Osteocyte (in vitro differentiated cells): ENCODE results near the gene USP24. TPM values are rescaled to one million over a fixed set of nuclear protein-coding genes. Genes with fewer than 3 reads are reported as not detected.

Experiments
- DNase-seq: peaks from one replicate; pipeline ENCODE4 v3.0.0; 2021; ENCODE audit warnings: mixed read lengths; ENCODE audit not compliant: unreplicated experiment; ENCODE audit errors: extremely low spot score
- H3K27ac Mint-ChIP-seq: one replicate; pipeline ENCODE4 v1.8.0; 2021; ENCODE audit warnings: mild to moderate bottlenecking, mixed read lengths; ENCODE audit not compliant: unreplicated experiment
- H3K27me3 Mint-ChIP-seq: one replicate; pipeline ENCODE4 v1.8.0; 2021; ENCODE audit warnings: mixed read lengths; ENCODE audit not compliant: unreplicated experiment
- H3K36me3 Mint-ChIP-seq: one replicate; pipeline ENCODE4 v1.8.0; 2021; ENCODE audit warnings: mixed read lengths; ENCODE audit not compliant: unreplicated experiment
- H3K4me1 Mint-ChIP-seq: one replicate; pipeline ENCODE4 v1.8.0; 2021; ENCODE audit warnings: mixed read lengths; ENCODE audit not compliant: unreplicated experiment
- H3K4me3 Mint-ChIP-seq: one replicate; pipeline ENCODE4 v1.8.0; 2021; ENCODE audit warnings: mild to moderate bottlenecking, moderate library complexity, mixed read lengths; ENCODE audit not compliant: unreplicated experiment
- H3K9me3 Mint-ChIP-seq: one replicate; pipeline ENCODE4 v1.8.0; 2021; ENCODE audit warnings: mixed read lengths; ENCODE audit not compliant: unreplicated experiment
- CTCF ChIP-seq: fragments of 200-600 bp; sonication (generic); IDR thresholded peaks from 2 replicates; pipeline ENCODE4 v1.5.0; 2021; ENCODE audit warnings: antibody characterized with exemption, mild to moderate bottlenecking, moderate library complexity
- total RNA-seq: library from RNA; stranded (reverse); gene quantifications from 2 replicates; pipeline ENCODE4 v1.2.1, GENCODE V29; 2021

Gene USP24
- total RNA-seq, 1 donor from 2014 or later = 32.1 TPM

GRCh38 chr1:55172687-55173086 is 42.5 kb downstream of the USP24 start:
- Mint-ChIP-seq H3K9me3 (no peaks in the 10 kb centered on the region), H3K4me1 (peaks cover 12% of the 10 kb centered on the region), H3K4me3 (no peak overlapping the region), H3K36me3 (peaks cover 36% of the 10 kb centered on the region), H3K27me3 (no peaks in the 10 kb centered on the region), H3K27ac (no peak overlapping the region)
- no peak for DNase-seq
- TF ChIP-seq CTCF = no peak

GRCh38 chr1:55172272-55172671 is 42.9 kb downstream of the USP24 start:
- Mint-ChIP-seq H3K36me3 (peaks cover 38% of the 10 kb centered on the region), H3K27ac (no peak overlapping the region), H3K4me1 (peaks cover 13% of the 10 kb centered on the region), H3K27me3 (no peaks in the 10 kb centered on the region), H3K4me3 (no peak overlapping the region), H3K9me3 (no peaks in the 10 kb centered on the region)
- no peak for TF ChIP-seq CTCF
- no peak for DNase-seq

GRCh38 chr1:55171694-55172093 is 43.5 kb downstream of the USP24 start:
- no peak for TF ChIP-seq CTCF
- H3K9me3 Mint-ChIP-seq = no peaks in the 10 kb centered on the region
- H3K4me1 Mint-ChIP-seq = peaks cover 13% of the 10 kb centered on the region
- H3K27me3 Mint-ChIP-seq = no peaks in the 10 kb centered on the region
- no peak for DNase-seq
- H3K36me3 Mint-ChIP-seq = peaks cover 39% of the 10 kb centered on the region
- no peak overlapping the region for H3K27ac Mint-ChIP-seq
- no peak overlapping the region for H3K4me3 Mint-ChIP-seq

GRCh38 chr1:55170426-55170825 is 44.7 kb downstream of the USP24 start:
- H3K27me3 Mint-ChIP-seq = no peaks in the 10 kb centered on the region
- peaks cover 38% of the 10 kb centered on the region for H3K36me3 Mint-ChIP-seq
- no peak overlapping the region for H3K27ac Mint-ChIP-seq

GRCh38 chr1:55169126-55169525 is 46.0 kb downstream of the USP24 start:
- H3K27me3 Mint-ChIP-seq = no peaks in the 10 kb centered on the region
- DNase-seq = no peak
- no peak overlapping the region for H3K4me3 Mint-ChIP-seq
- no peaks in the 10 kb centered on the region for H3K9me3 Mint-ChIP-seq
- no peak for TF ChIP-seq CTCF
- H3K4me1 Mint-ChIP-seq = peaks cover 13% of the 10 kb centered on the region
- peaks cover 51% of the 10 kb centered on the region for H3K36me3 Mint-ChIP-seq
- no peak overlapping the region for H3K27ac Mint-ChIP-seq

More at GRCh38 chr1:55170426-55170825, 44.7 kb downstream of the USP24 start:
- no peak for TF ChIP-seq CTCF
- Mint-ChIP-seq H3K9me3 (no peaks in the 10 kb centered on the region), H3K4me1 (peaks cover 13% of the 10 kb centered on the region), H3K4me3 (no peak overlapping the region)
- no peak for DNase-seq
